ENCODE measurements around the gene SYK.
A peak's percentile ranks its signal among the peaks of the same experiment; 100 is the strongest.

Gene SYK

DNA sequence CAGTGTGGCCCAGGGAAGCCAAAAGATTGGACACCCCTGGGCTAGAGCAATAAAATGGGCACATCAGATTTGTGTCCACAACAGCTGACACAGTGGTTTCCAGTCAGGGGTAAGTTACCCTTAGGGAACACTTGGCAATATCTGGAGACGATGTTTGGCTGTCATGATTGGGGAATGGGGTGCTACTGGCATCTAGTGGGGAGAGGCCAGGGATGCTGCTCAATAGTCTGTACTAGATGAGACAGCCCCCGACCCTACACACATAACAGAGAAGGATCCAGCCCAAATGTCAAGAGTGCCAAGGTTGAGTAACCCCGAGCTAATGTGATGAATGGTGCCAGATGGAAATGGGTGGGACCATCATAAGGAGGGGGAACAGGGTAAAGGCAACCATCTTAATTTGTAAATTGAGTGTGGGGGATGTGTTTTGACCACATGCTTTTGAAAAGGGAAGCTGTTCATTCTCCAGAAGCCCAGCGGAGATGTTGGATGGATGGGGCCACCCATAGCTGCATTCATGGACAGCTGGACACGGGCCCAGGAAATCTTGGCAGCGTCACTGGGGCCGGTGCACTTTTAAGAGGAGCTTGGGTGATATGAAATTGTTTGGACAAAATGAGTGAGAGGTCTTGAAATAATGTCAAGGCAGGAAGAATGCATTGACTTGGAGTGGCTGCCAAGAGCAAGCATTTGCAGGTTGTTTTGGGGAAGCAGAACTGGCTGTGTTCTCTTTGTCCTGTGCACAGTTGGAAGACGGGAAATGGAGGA lies 33.4 kb downstream of the SYK start:
- Mint-ChIP-seq H3K4me3 (no peak overlapping the region), H3K27me3 (peaks cover 32% of the 10 kb centered on the region), H3K36me3 (ENCODE audit: insufficient read depth) (peaks cover 1% of the 10 kb centered on the region), H3K9me3 (no peaks in the 10 kb centered on the region), H3K27ac (ENCODE audit: low read depth) (no peak overlapping the region), H3K4me1 (no peaks in the 10 kb centered on the region)
- DNase-seq (ENCODE audit: low spot score in 2 of 2), result no peak
- ATAC-seq (replicated peaks; ENCODE audit: extremely low read depth, poor library complexity, severe bottlenecking), result no peak

DNA sequence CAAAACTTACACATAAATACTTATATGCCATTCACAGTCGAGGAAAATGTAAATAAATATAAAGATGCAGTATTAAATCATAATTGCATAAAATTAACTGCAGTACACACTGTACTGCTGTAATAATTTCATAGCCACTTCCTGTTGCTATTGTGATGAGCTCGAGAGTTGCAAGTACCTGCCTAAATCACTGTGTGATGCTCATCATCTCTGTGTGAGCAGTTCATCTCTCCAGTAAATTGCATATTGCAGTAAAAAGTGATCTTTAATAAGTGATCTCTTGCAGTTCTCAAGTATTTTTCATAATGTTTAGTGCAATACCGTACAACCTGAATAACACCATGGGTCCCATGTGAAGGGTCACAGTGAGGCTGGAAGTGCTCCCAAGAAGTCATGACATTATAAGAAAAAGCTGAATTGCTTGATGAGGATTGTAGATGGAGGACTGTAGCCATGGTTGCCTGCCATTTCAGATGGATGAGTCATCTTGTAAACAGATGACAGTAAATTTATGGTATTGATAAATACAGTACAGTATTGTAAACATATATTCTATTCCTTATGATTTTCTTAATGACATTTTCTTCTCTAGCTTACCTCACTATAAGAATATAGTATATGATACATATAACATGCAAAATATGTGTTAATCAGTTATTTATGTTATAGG lies 34.9 kb downstream of the SYK start:
- H3K36me3 Mint-ChIP-seq (ENCODE audit: insufficient read depth), result peaks cover 1% of the 10 kb centered on the region
- no peaks in the 10 kb centered on the region for H3K4me1 Mint-ChIP-seq
- no peak overlapping the region for H3K27ac Mint-ChIP-seq (ENCODE audit: low read depth)
- no peaks in the 10 kb centered on the region for H3K9me3 Mint-ChIP-seq
- no peak for DNase-seq (ENCODE audit: low spot score in 2 of 2)
- no peak for ATAC-seq (replicated peaks; ENCODE audit: extremely low read depth, poor library complexity, severe bottlenecking)
- H3K4me3 Mint-ChIP-seq, result no peak overlapping the region
- H3K27me3 Mint-ChIP-seq, result peaks cover 25% of the 10 kb centered on the region

GRCh38 chr9:90838098-90838497 lies 36.5 kb downstream of the SYK start:
- H3K4me3 Mint-ChIP-seq, result no peak overlapping the region
- no peak overlapping the region for H3K27ac Mint-ChIP-seq (ENCODE audit: low read depth)
- no peak for ATAC-seq (replicated peaks; ENCODE audit: extremely low read depth, poor library complexity, severe bottlenecking)
- H3K36me3 Mint-ChIP-seq (ENCODE audit: insufficient read depth), result peaks cover 1% of the 10 kb centered on the region
- H3K27me3 Mint-ChIP-seq, result peaks cover 23% of the 10 kb centered on the region
- no peaks in the 10 kb centered on the region for H3K4me1 Mint-ChIP-seq
- no peak for DNase-seq (ENCODE audit: low spot score in 2 of 2)
- no peaks in the 10 kb centered on the region for H3K9me3 Mint-ChIP-seq

DNA sequence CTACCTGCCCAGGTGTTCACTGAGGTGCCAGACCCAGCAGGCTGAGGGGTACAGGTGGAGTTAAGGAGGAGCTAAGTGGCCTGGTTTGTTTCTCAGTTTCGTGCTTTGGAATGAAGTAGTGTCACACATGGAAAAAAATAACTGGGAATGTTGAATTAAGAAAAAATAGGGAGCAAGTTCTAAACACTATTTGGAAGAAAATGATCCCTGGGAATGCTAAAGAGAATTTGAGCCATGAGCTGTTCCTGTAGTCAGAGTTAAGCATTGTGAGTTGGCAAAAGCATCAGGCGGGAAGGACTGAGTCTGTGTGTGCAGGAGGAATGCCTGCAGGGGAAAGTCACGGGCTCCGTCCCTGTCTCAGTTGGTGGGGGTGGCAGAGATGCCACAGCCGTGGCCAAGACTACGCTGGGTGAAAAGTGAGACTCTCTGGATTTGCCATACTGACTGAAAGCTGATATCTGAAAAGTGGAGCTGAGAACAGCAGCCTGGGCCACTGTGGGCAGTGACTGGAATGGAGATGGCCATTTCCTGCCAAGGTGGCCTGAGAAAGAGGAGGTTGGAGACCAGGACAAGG lies 37.0 kb downstream of the SYK start:
- H3K36me3 Mint-ChIP-seq (ENCODE audit: insufficient read depth), result peaks cover 1% of the 10 kb centered on the region
- H3K27ac Mint-ChIP-seq (ENCODE audit: low read depth), result no peak overlapping the region
- H3K4me1 Mint-ChIP-seq, result no peaks in the 10 kb centered on the region
- H3K27me3 Mint-ChIP-seq, result peaks cover 17% of the 10 kb centered on the region
- ATAC-seq (replicated peaks; ENCODE audit: extremely low read depth, poor library complexity, severe bottlenecking), result no peak
- DNase-seq (ENCODE audit: low spot score in 2 of 2), result no peak
- no peak overlapping the region for H3K4me3 Mint-ChIP-seq
- H3K9me3 Mint-ChIP-seq, result no peaks in the 10 kb centered on the region

DNA sequence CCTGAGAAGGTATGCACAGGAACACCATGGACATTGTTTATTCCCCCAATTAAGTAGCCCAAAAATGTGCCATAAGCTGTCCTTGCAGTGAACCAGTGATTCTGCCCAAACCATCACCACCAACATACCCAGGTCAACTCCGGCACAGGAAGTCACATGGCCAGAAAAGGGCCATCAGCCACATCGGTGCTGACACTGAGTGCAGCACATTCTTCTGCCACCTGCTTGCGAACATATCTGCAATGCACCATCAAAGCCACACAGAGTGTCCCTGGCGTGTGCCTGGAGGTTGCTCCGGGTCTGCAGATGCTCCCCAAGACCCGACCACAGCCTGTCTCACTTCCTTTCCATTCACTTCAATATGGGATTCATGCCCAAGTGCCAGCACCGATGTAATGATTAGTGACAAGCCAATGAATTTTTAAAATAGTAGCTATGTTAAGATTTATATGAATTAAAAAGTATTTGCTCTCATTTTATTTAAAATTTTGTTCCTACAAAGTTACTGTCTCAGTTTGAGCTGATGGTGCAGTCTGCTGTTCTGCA lies 37.6 kb downstream of the SYK start:
- Mint-ChIP-seq H3K9me3 (no peaks in the 10 kb centered on the region), H3K4me1 (no peaks in the 10 kb centered on the region), H3K27me3 (peaks cover 12% of the 10 kb centered on the region), H3K36me3 (ENCODE audit: insufficient read depth) (peaks cover 1% of the 10 kb centered on the region), H3K27ac (ENCODE audit: low read depth) (peak overlapping the region; percentile 7), H3K4me3 (no peak overlapping the region)
- ATAC-seq (replicated peaks; ENCODE audit: extremely low read depth, poor library complexity, severe bottlenecking), result no peak
- DNase-seq (ENCODE audit: low spot score in 2 of 2), result no peak

- no peaks in the 10 kb centered on the region for H3K36me3 Mint-ChIP-seq (ENCODE audit: insufficient read depth)
- ATAC-seq (replicated peaks; ENCODE audit: extremely low read depth, poor library complexity, severe bottlenecking), result no peak
Observed at GRCh38 chr9:90840696-90841095, 39.1 kb downstream of the SYK start.

DNA sequence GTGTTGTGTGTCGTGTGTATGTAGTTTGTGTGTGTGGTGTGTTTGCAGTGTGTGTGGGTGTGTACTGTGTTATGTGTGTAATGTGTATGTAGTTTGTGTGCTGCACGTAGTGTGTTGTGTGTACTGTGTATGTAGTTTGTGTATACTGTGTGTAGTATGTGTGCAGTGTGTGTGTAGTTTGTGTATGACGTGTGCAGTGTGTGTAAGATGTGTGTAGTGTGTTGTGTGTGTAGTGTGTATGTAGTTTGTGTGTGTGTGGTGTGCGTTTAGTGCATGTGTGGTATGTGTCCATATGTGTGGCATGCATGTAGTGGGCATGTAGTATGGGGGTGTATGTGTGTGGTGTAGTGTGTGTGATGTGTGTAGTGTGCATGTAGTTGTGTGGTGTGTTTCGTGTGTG lies 39.6 kb downstream of the SYK start:
- Mint-ChIP-seq H3K9me3 (no peaks in the 10 kb centered on the region), H3K27me3 (no peaks in the 10 kb centered on the region), H3K4me1 (no peaks in the 10 kb centered on the region), H3K36me3 (ENCODE audit: insufficient read depth) (no peaks in the 10 kb centered on the region), H3K27ac (ENCODE audit: low read depth) (no peak overlapping the region), H3K4me3 (no peak overlapping the region)
- no peak for ATAC-seq (replicated peaks; ENCODE audit: extremely low read depth, poor library complexity, severe bottlenecking)
- no peak for DNase-seq (ENCODE audit: low spot score in 2 of 2)

More at GRCh38 chr9:90840696-90841095, 39.1 kb downstream of the SYK start:
- no peak overlapping the region for H3K27ac Mint-ChIP-seq (ENCODE audit: low read depth)
- no peaks in the 10 kb centered on the region for H3K27me3 Mint-ChIP-seq
- no peak overlapping the region for H3K4me3 Mint-ChIP-seq
- H3K9me3 Mint-ChIP-seq, result no peaks in the 10 kb centered on the region
- no peaks in the 10 kb centered on the region for H3K4me1 Mint-ChIP-seq
- no peak for DNase-seq (ENCODE audit: low spot score in 2 of 2)

GRCh38 chr9:90841615-90842014 lies 40.0 kb downstream of the SYK start:
- H3K4me1 Mint-ChIP-seq, result no peaks in the 10 kb centered on the region
- H3K36me3 Mint-ChIP-seq (ENCODE audit: insufficient read depth), result no peaks in the 10 kb centered on the region
- no peaks in the 10 kb centered on the region for H3K9me3 Mint-ChIP-seq

GRCh38 chr9:90842176-90842777 lies 40.7 kb downstream of the SYK start:
- DNase-seq (ENCODE audit: low spot score in 2 of 2) (no peak), ATAC-seq (replicated peaks; ENCODE audit: extremely low read depth, poor library complexity, severe bottlenecking) (no peak)
- no peak overlapping the region for H3K27ac Mint-ChIP-seq (ENCODE audit: low read depth)
- peaks cover 3% of the 10 kb centered on the region for H3K27me3 Mint-ChIP-seq
- H3K36me3 Mint-ChIP-seq (ENCODE audit: insufficient read depth), result no peaks in the 10 kb centered on the region
- H3K9me3 Mint-ChIP-seq, result no peaks in the 10 kb centered on the region
- no peak overlapping the region for H3K4me3 Mint-ChIP-seq
- H3K4me1 Mint-ChIP-seq, result no peaks in the 10 kb centered on the region

More at GRCh38 chr9:90841615-90842014, 40.0 kb downstream of the SYK start:
- no peaks in the 10 kb centered on the region for H3K27me3 Mint-ChIP-seq
- no peak for ATAC-seq (replicated peaks; ENCODE audit: extremely low read depth, poor library complexity, severe bottlenecking)
- DNase-seq (ENCODE audit: low spot score in 2 of 2), result no peak
- H3K4me3 Mint-ChIP-seq, result no peak overlapping the region
- no peak overlapping the region for H3K27ac Mint-ChIP-seq (ENCODE audit: low read depth)

GRCh38 chr9:90842996-90843395 lies 41.4 kb downstream of the SYK start:
- DNase-seq (ENCODE audit: low spot score in 2 of 2) (no peak), ATAC-seq (replicated peaks; ENCODE audit: extremely low read depth, poor library complexity, severe bottlenecking) (no peak)
- Mint-ChIP-seq H3K4me3 (no peak overlapping the region), H3K9me3 (no peaks in the 10 kb centered on the region), H3K27ac (ENCODE audit: low read depth) (no peak overlapping the region), H3K4me1 (no peaks in the 10 kb centered on the region), H3K27me3 (peaks cover 10% of the 10 kb centered on the region), H3K36me3 (ENCODE audit: insufficient read depth) (no peaks in the 10 kb centered on the region)

DNA sequence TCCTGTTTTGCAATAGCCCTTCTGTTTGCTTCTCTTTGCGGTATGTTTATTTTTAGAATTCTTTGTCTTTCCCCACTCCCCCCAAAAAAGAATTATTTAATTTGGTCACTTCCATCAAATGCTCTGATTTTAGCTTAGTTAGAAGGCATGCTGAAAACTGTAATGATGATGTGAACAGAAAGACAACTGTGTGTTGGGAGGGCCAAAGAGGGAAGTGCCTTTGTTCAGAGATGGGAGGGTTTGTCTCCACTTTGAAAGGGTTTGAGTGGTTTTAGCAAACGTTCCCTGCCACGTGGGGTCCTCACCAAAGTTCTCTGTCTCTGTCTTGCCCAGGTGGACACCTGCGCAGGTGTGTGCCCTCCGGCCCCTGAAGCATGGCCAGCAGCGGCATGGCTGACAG lies 41.9 kb downstream of the SYK start:
- no peak for DNase-seq (ENCODE audit: low spot score in 2 of 2)
- Mint-ChIP-seq H3K4me3 (no peak overlapping the region), H3K36me3 (ENCODE audit: insufficient read depth) (no peaks in the 10 kb centered on the region), H3K4me1 (no peaks in the 10 kb centered on the region), H3K9me3 (no peaks in the 10 kb centered on the region), H3K27me3 (peaks cover 15% of the 10 kb centered on the region), H3K27ac (ENCODE audit: low read depth) (no peak overlapping the region)
- ATAC-seq (replicated peaks; ENCODE audit: extremely low read depth, poor library complexity, severe bottlenecking), result no peak

DNA sequence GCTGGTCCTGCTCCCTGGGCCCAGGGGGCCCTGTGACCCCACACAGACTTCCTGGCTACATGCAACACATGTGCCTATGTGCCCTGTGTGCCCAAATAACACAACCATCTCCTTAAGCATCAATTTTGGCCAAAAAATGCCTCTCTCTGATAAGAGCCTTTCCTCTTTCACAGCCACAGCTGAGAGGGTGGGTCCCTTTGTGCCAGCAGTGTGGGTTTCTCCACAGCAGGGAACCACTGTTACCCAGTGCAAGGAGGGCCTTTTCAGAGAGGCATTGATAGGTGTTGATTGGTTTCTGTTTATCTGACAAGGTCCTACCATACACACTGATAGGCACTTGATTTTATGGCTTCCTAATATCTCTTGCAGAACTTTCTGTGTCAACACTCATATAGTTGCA lies 42.7 kb downstream of the SYK start:
- H3K27me3 Mint-ChIP-seq, result peaks cover 23% of the 10 kb centered on the region
- ATAC-seq (replicated peaks; ENCODE audit: extremely low read depth, poor library complexity, severe bottlenecking), result no peak
- no peak for DNase-seq (ENCODE audit: low spot score in 2 of 2)
- no peak overlapping the region for H3K27ac Mint-ChIP-seq (ENCODE audit: low read depth)
- H3K9me3 Mint-ChIP-seq, result no peaks in the 10 kb centered on the region
- no peaks in the 10 kb centered on the region for H3K36me3 Mint-ChIP-seq (ENCODE audit: insufficient read depth)
- H3K4me1 Mint-ChIP-seq, result no peaks in the 10 kb centered on the region
- H3K4me3 Mint-ChIP-seq, result no peak overlapping the region

Data from central memory CD8-positive, alpha-beta T cell (primary cell).